Suprapubic skin (tissue), 4 donors: Measurements from ENCODE around the gene C22orf31.

Experiments
- CTCF ChIP-seq, 2 donors: fragments of 200-600 bp in 1 of 2; fragments of 450-650 bp in 1 of 2; sonication (generic) in 1 of 2; IDR thresholded peaks; one replicate each; pipeline ENCODE4 v1.5.1; 2016 to 2019; ENCODE audit warnings: antibody characterized with exemption in 2 of 2, mild to moderate bottlenecking in 1 of 2, moderate library complexity in 1 of 2
- POLR2A ChIP-seq, 2 donors: fragments of 450-650 bp; IDR thresholded peaks; one replicate each; pipeline ENCODE4 v1.6.1; 2017; ENCODE audit warnings: antibody characterized with exemption in 2 of 2, mild to moderate bottlenecking in 2 of 2, moderate library complexity in 2 of 2
- POLR2AphosphoS5 ChIP-seq, 3 donors: sonication (generic); formaldehyde crosslinking; IDR thresholded peaks; one replicate each; pipeline ENCODE4 v1.6.1; 2017; ENCODE audit warnings: antibody characterized with exemption in 3 of 3

- TF ChIP-seq POLR2A (IDR thresholded peaks at IDR 0.05) (no peak), POLR2AphosphoS5 (IDR thresholded peaks at IDR 0.05) (no peak), CTCF (IDR thresholded peaks at IDR 0.05) (no peak)
These were observed 43.1 kb downstream of the C22orf31 start for GRCh38 chr22:29018293-29019189.
